ENCODE measurements around the gene ANGPTL2.
A peak's percentile ranks its signal among the peaks of the same experiment; 100 is the strongest.

Gene ANGPTL2

DNA sequence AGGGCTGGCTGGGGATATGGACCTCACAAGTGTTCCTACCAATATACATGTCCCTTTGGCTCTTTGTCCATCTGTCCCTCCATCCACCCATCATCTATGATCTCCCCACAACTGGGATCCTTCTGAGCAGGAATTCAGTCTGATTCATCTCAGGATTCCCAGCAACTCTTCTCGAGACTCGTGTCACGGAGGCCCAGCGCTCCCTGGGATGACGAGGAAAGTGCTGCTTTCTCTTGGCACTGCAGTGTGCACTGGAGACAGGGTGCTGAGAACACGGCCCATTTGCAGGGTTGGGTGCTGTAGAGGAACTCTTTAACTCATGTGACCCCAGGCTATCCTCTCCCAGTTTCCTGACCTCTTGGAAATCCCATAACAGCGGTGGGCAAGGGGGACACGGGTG lies 72.9 kb downstream of the ANGPTL2 start:
- no peak for DNase-seq (ENCODE audit: low spot score)

DNA sequence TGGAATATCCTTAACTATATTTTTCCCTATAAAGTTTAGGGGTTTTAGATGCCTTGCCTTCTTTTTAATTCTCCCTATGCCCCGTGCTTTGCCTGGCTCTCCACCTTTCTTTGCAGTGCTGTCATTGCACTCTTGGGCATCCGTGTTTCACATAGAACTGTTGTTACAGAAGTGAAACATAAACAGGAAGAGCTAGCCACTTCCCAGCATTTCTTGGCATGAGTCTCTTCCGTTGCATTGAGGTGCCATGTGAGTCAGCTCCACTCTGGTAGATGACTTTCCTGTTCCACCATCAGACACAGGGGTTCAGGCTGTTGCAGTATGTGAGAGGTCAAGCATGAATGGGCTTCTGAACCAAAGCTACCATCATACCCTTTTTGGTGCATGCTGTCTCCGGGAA lies 73.4 kb downstream of the ANGPTL2 start:
- peak; percentile 80 for DNase-seq (ENCODE audit: low spot score)

DNA sequence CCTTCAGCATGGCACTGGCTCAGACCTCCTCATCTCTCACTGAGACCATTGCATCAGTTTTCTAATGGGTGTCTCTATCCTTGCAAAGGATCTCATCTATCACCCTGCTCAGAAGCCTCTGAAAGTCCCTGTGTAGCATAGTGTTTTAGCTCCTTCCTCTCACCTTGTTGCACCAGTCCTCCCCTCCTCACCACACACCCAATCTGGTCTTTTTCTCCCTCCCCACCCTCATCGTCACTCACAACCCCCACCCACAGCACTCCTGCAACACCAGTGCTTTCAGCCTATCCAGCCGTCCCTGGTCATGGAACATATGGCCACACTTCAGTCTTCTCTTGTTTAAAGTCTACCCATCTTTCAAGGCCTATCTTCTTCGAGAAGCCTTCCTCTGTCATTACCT lies 74.5 kb downstream of the ANGPTL2 start:
- DNase-seq (ENCODE audit: low spot score) = no peak

GRCh38 chr9:127045148-127045547 lies 77.3 kb downstream of the ANGPTL2 start:
- no peak for DNase-seq (ENCODE audit: low spot score)

GRCh38 chr9:127039492-127039891 lies 82.9 kb downstream of the ANGPTL2 start:
- no peak for DNase-seq (ENCODE audit: low spot score)

DNA sequence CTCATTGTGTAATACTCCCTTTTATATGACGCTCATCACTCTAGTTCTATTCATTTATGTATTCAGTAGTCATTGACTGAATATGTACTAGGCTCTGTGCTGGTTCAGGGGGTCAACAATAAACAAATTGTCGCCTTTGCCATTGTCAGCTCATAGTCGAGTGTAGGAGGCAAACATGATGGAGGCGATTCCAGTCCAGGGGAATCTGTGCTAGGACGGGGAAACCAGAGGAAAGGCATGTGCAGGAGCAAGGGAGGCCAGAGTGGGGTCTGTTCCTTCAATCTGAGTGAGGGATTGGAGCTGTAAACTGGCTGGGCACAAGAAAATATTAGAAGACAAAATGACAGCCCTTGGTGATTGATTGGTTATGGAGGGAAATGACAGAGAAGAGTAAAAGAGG lies 83.9 kb downstream of the ANGPTL2 start:
- DNase-seq (ENCODE audit: low spot score) = no peak

Data from COLO829 (cell line).